ENCODE data around the gene PILRA. TPM values are rescaled to one million over a fixed set of nuclear protein-coding genes. Genes with fewer than 3 reads are reported as not detected.
A peak's percentile ranks its signal among the peaks of the same experiment; 100 is the strongest.
"Not testable (repeated sequence)": the region's sequence is repeated elsewhere in the genome, so short reads cannot be mapped to it uniquely, and the experiment has no call there.

PILRA gene
- total RNA-seq, 1 donor from 2014 or later: 2.2 TPM

GRCh38 chr7:100441641-100442535 lies 68.6 kb downstream of the PILRA start:
- TF ChIP-seq CTCF (IDR thresholded peaks at IDR 0.05): no peak
- DNase-seq (no peak), ATAC-seq (ENCODE audit: low read depth) (no peak)
- CTCF ChIA-PET: interaction anchor here (0.7 kb wide), 1 partner anchor 80 kb away, joined by 3 read pairs; no protein-coding TSS in a partner anchor
- no peaks in the 10 kb centered on the region for H3K36me3 Mint-ChIP-seq (ENCODE audit: low read depth)
- POLR2A ChIA-PET: interaction anchor here (0.8 to 1.3 kb wide), 2 partner anchors 12 to 13 kb away, joined by 3 read pairs; partner anchors contain the start of gene MEPCE
- H3K4me1 Mint-ChIP-seq: peaks cover 20% of the 10 kb centered on the region
- no peaks in the 10 kb centered on the region for H3K9me3 Mint-ChIP-seq
- no peak overlapping the region for H3K27ac Mint-ChIP-seq
- intact Hi-C loops (cut with micrococcal nuclease): no loop called here
- H3K4me3 Mint-ChIP-seq: no peak overlapping the region
- no peaks in the 10 kb centered on the region for H3K27me3 Mint-ChIP-seq

- intact Hi-C loops (cut with micrococcal nuclease): no loop called here
- Mint-ChIP-seq H3K27me3 (no peaks in the 10 kb centered on the region), H3K9me3 (no peaks in the 10 kb centered on the region), H3K36me3 (ENCODE audit: low read depth) (no peaks in the 10 kb centered on the region), H3K4me1 (peaks cover 18% of the 10 kb centered on the region), H3K4me3 (no peak overlapping the region), H3K27ac (peak overlapping the region; percentile 19)
- DNase-seq (no peak), ATAC-seq (ENCODE audit: low read depth) (no peak)
- ChIA-PET CTCF (no interaction called here), POLR2A (interaction anchor here (1.6 kb wide), 1 partner anchor 143 kb away, joined by 5 read pairs; the partner anchor contains the start of genes FBXO24 and LRCH4)
- TF ChIP-seq CTCF (IDR thresholded peaks at IDR 0.05): no peak
These were observed 70.0 kb downstream of the PILRA start for GRCh38 chr7:100443096-100443840.

- CTCF ChIA-PET: interaction anchor here (2.0 kb wide), 1 partner anchor 11 kb away, joined by 5 read pairs; no protein-coding TSS in a partner anchor
These were observed 71.3 kb downstream of the PILRA start for GRCh38 chr7:100444311-100445278.

GRCh38 chr7:100446040-100446439 lies 72.8 kb downstream of the PILRA start:
- DNase-seq: no peak
- Mint-ChIP-seq H3K27me3 (no peaks in the 10 kb centered on the region), H3K27ac (no peak overlapping the region), H3K36me3 (ENCODE audit: low read depth) (no peaks in the 10 kb centered on the region), H3K4me1 (peaks cover 27% of the 10 kb centered on the region), H3K9me3 (no peaks in the 10 kb centered on the region), H3K4me3 (no peak overlapping the region)
- no peak for ATAC-seq (ENCODE audit: low read depth)
- intact Hi-C loops (cut with micrococcal nuclease): no loop called here
- POLR2A ChIA-PET: interaction anchor here (1.8 to 2.3 kb wide), 3 partner anchors 9 to 17 kb away, joined by 6 to 12 read pairs (median 6); partner anchors contain the start of genes MEPCE, PPP1R35 and ZCWPW1
- no peak for TF ChIP-seq CTCF (IDR thresholded peaks at IDR 0.05)
- CTCF ChIA-PET: interaction anchor here (1.1 kb wide), 1 partner anchor 115 kb away, joined by 3 read pairs; no protein-coding TSS in a partner anchor

More at GRCh38 chr7:100444311-100445278, 71.3 kb downstream of the PILRA start:
- no peak overlapping the region for H3K4me3 Mint-ChIP-seq
- peak; percentile 60 for ATAC-seq (ENCODE audit: low read depth)
- H3K9me3 Mint-ChIP-seq: no peaks in the 10 kb centered on the region
- TF ChIP-seq CTCF (IDR thresholded peaks at IDR 0.05): no peak
- DNase-seq: no peak
- peaks cover 18% of the 10 kb centered on the region for H3K4me1 Mint-ChIP-seq
- H3K27me3 Mint-ChIP-seq: no peaks in the 10 kb centered on the region
- intact Hi-C loops (cut with micrococcal nuclease): no loop called here
- POLR2A ChIA-PET: interaction anchor here (0.6 to 2.3 kb wide), 13 partner anchors 8 to 351 kb away, joined by 3 to 15 read pairs (median 6); partner anchors contain the start of genes FBXO24, LRCH4, MEPCE and PPP1R35
- H3K36me3 Mint-ChIP-seq (ENCODE audit: low read depth): no peaks in the 10 kb centered on the region
- peak overlapping the region; percentile 53 for H3K27ac Mint-ChIP-seq

GRCh38 chr7:100447363-100447762 lies 74.1 kb downstream of the PILRA start:
- H3K36me3 Mint-ChIP-seq (ENCODE audit: low read depth); H3K4me3 Mint-ChIP-seq; H3K27ac Mint-ChIP-seq; ATAC-seq (ENCODE audit: low read depth); DNase-seq; H3K9me3 Mint-ChIP-seq; H3K27me3 Mint-ChIP-seq; intact Hi-C loops (cut with micrococcal nuclease): not testable (repeated sequence)
- CTCF ChIA-PET: interaction anchor here (1.4 kb wide), 1 partner anchor 40 kb away, joined by 3 read pairs; no protein-coding TSS in a partner anchor
- peaks cover 27% of the 10 kb centered on the region for H3K4me1 Mint-ChIP-seq
- POLR2A ChIA-PET: interaction anchor here (0.5 to 2.0 kb wide), 6 partner anchors 11 to 178 kb away, joined by 3 to 16 read pairs (median 3); partner anchors contain the start of genes MEPCE, PPP1R35 and ZCWPW1
